Measurements from ENCODE around the gene IQCE. TPM values are rescaled to one million over a fixed set of nuclear protein-coding genes. Genes with fewer than 3 reads are reported as not detected.
A peak's percentile ranks its signal among the peaks of the same experiment; 100 is the strongest.

IQCE gene
- total RNA-seq, 1 donor from 2014 or later = 17.0 TPM

GRCh38 chr7:2524808-2525657, 33.7 kb upstream of the IQCE start:
- no peak for TF ChIP-seq CTCF (IDR thresholded peaks at IDR 0.05)
- Mint-ChIP-seq H3K9me3 (ENCODE audit: unreplicated experiment) (no peaks in the 10 kb centered on the region), H3K27ac (ENCODE audit: unreplicated experiment) (no peak overlapping the region), H3K4me3 (ENCODE audit: unreplicated experiment) (no peak overlapping the region), H3K4me1 (ENCODE audit: unreplicated experiment) (peaks cover 76% of the 10 kb centered on the region), H3K36me3 (ENCODE audit: unreplicated experiment) (peaks cover 4% of the 10 kb centered on the region), H3K27me3 (ENCODE audit: unreplicated experiment) (no peaks in the 10 kb centered on the region)
- no peak for DNase-seq (ENCODE audit: extremely low spot score, unreplicated experiment)

GRCh38 chr7:2525658-2526630, 32.8 kb upstream of the IQCE start:
- no peak for DNase-seq (ENCODE audit: extremely low spot score, unreplicated experiment)
- Mint-ChIP-seq H3K4me1 (ENCODE audit: unreplicated experiment) (peaks cover 76% of the 10 kb centered on the region), H3K4me3 (ENCODE audit: unreplicated experiment) (no peak overlapping the region), H3K36me3 (ENCODE audit: unreplicated experiment) (peaks cover 4% of the 10 kb centered on the region), H3K9me3 (ENCODE audit: unreplicated experiment) (no peaks in the 10 kb centered on the region), H3K27ac (ENCODE audit: unreplicated experiment) (no peak overlapping the region), H3K27me3 (ENCODE audit: unreplicated experiment) (no peaks in the 10 kb centered on the region)
- no peak for TF ChIP-seq CTCF (IDR thresholded peaks at IDR 0.05)

- H3K4me1 Mint-ChIP-seq (ENCODE audit: unreplicated experiment) = peaks cover 72% of the 10 kb centered on the region
- no peak for TF ChIP-seq CTCF (IDR thresholded peaks at IDR 0.05)
- no peak overlapping the region for H3K4me3 Mint-ChIP-seq (ENCODE audit: unreplicated experiment)
- no peak for DNase-seq (ENCODE audit: extremely low spot score, unreplicated experiment)
- no peaks in the 10 kb centered on the region for H3K9me3 Mint-ChIP-seq (ENCODE audit: unreplicated experiment)
- peak overlapping the region; percentile 66 for H3K27ac Mint-ChIP-seq (ENCODE audit: unreplicated experiment)
- peaks cover 4% of the 10 kb centered on the region for H3K36me3 Mint-ChIP-seq (ENCODE audit: unreplicated experiment)
- no peaks in the 10 kb centered on the region for H3K27me3 Mint-ChIP-seq (ENCODE audit: unreplicated experiment)
Observed at GRCh38 chr7:2526659-2527504, 31.9 kb upstream of the IQCE start.

GRCh38 chr7:2527505-2528467, 31.0 kb upstream of the IQCE start:
- Mint-ChIP-seq H3K27me3 (ENCODE audit: unreplicated experiment) (no peaks in the 10 kb centered on the region), H3K4me3 (ENCODE audit: unreplicated experiment) (peak overlapping the region; percentile 53), H3K36me3 (ENCODE audit: unreplicated experiment) (peaks cover 4% of the 10 kb centered on the region), H3K27ac (ENCODE audit: unreplicated experiment) (peak overlapping the region; percentile 87), H3K4me1 (ENCODE audit: unreplicated experiment) (peaks cover 64% of the 10 kb centered on the region), H3K9me3 (ENCODE audit: unreplicated experiment) (no peaks in the 10 kb centered on the region)
- no peak for TF ChIP-seq CTCF (IDR thresholded peaks at IDR 0.05)
- no peak for DNase-seq (ENCODE audit: extremely low spot score, unreplicated experiment)
